ENCODE results near the gene LRRFIP1.

Gene LRRFIP1

DNA sequence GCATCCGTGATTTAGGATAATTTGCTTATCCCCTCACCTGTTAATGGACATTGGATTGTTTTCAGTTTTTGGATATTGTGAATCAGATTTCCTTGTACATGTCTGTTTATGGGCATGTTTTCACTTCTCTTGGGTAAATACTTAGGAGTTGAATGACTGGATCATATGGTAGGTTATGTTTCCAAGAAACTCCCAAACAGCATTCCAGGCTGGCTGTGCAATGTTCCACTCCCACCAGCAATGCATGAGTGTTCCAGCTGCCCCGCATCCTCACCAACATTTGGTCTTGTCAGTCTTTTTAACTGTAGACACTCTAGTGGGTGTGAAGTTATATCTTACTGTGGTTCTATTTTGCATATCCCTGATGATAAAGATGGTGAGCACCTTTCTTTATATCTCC, 8.9 kb upstream of the LRRFIP1 start:
- no peak for DNase-seq

DNA sequence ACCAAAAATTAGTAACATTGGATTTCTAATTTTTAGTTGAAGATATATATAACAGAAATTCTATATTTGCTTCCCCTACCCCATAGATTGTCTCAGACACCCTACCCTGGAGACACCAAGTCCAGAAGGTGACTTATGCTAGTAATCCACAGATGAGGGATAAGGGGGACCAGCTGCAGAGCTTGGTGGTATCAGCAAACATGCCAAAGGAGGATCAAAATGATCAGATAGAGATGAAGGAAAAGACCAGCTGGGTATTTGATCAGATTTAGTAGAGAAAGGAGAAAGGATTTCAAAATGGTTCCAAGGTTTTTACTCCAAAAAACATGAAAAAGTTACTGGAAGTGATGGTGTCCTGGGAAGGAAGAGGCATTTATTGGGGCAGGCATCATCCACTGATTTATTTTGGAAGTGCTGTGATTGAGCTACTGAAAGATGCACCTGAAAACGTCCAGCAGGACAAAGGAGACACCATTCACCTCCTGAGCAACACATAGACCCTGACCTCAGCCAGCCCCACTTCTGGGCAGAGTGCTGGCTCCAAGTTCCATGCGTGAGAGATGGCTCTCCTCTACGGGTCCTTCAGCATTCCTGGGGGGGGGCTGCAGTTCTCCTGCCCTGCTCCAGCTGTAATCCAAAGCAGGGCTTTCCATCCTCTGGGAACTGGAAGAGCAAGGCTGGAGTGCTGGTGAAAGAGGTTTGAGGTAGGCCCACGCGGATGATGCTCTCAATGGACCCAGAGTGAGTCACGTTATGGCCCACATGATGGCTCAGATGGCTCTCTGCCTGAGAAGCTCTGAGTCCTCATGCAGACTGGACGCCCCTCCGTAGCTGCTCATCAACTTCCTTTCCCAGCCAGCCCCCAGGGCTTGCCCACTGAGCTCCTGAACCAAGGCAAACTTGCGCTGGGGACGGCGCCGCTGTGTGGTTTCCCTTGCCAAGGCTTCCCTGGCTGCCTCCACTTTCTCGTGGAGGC, 3.7 kb upstream of the LRRFIP1 start:
- DNase-seq, result no peak

DNA sequence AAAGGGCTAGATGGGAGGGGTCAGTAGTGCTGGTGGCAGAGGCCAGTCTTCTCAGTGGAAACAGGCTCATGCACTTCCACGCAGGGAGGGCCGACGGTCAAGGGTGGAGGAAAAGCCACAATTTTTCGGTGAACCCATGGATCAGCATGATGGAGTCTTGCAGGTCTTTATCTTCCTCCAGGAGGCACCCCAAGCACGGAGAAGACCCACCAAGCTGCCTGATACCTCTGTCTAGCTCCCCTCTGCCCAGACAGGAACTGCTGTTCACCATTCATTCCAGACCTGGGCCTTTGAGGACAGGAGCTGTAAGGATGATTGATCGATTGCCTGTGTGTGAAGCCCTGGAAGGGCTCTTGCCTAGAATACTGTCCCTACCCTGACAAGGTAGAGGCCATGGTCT, 2.8 kb upstream of the LRRFIP1 start:
- DNase-seq, result no peak

DNA sequence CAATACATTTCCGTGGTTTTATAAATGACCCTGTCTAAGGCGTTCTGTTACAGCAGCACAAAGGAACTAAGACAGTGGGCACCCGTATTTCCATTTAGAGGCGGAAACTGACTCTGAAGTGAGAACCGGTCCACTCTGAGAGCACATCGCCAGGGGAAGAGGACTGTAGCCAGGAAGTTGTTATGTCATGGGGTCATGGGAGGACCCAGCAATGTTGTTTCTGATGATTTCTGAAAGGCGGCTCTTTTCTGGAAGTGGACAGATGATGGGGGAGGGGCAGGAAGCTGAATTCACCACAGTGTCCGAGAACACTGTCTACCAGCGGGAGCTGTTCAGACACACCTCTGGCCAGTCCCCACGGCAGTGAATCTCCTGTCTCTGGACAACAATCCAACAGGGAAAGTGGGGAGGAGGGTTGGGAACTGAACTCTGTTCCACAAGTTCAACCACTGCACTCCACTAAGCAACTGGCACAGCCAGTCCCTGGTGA, 2.1 kb upstream of the LRRFIP1 start:
- no peak for DNase-seq

DNA sequence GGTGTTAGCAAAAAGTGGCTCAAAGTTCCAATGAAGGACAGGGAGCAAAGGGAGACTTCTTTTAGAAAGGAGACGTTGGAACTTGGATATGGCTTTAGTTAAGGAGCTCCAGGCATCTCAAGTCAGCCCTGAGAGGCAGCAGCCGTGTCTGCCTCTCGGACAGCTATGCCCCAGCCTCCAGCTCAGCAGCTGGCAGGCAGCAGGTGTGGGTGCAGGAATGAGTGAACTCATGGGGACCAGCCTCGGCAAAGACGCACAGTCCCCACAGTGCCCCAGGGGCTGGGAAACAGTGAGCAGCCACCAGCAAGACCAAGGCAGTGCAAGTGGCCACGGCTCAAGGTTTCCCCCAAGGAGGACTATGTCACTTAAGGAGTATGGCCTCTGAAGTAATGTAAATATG, 1.6 kb upstream of the LRRFIP1 start:
- DNase-seq, result no peak

DNA sequence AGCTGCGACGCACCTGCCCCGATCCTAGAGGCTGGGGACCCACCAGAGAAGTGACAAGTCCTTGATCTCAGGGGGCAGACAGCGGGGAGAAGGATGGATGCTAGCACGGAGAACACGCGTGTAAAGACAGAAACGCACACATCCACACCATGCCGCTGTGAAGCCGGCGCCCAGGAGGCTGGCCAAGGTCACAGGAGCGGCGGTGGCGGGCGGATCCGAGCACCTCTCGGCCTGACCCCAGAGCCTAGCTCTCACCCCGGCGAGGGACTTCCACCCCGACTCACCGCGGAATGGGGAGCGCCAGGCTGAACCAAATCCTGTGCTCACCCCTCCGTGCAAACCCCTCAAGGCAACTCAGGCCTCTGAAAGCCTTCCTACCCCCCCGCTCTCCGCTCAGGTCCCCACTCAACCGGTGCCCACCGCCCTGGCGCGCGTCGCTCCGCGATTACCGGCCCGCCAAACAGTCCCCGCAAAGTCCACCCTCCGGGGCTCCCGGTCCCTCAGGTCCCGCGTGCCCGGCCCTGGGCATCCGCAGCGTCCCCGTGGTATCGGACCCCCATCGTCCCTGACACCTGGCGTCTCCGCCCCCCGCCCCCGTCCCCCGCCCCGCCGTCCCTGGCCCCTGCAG, 460 bp upstream of the LRRFIP1 start:
- no peak for DNase-seq

DNA sequence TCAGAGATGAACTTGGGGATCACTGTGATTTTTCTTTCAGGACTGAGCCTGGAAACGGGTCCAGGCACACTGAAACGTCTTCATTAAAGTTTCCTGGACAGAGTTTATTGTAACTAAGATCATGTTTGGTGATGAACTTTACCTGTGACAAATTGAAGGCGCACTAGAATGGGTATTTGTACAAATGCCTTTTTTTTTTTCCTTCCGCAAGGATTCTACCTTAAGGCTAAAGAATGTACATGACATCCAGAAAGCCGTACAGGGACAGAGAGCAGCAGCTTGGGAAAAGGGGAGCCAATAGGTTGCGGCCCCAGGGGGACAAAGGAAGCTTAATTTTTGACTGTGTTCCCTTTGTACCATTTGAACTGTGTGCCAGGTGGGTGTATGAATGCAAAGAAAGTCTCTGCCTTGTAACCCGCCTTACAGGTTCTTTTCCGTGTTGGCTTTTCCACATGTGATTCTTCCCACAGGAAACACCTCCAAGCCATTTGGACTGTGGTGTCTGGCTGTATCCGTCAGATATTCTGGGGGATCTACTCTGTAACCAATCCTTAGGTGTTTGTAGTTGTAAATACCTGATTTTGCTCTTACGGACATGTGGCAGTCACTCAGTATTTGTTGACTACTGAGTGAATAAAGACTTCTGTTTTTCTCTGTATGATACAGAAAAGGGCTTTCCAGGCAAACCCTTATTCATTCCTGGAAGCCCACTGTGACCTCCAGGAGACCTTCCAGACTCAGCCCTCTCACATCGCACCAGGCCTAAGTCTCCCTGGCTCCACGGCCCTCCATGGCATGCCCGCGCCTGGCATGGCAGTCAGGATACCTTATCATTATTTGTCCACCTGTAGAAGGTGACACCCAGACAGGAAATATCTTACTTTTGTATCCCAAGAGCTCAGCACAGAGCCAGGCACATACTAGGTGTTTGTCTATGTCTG, 1.1 kb downstream of the LRRFIP1 start:
- no peak for DNase-seq

DNA sequence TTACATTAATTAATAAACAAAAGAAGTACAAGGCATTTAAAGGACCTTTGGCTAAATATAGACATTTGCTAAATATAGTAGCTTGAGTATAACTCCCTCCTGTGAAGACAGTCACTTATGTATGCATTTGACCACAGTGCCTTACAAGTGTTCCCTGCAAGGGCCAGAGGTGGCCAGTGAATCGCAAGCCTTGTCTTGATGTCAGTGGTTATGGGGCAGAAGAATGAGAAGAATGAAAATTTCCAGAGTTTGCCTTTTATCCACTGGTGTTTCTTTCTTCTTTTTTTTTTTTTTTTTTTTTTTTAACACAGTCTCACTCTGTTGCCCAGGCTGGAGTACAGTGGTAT, 1.8 kb downstream of the LRRFIP1 start:
- no peak for DNase-seq

DNA sequence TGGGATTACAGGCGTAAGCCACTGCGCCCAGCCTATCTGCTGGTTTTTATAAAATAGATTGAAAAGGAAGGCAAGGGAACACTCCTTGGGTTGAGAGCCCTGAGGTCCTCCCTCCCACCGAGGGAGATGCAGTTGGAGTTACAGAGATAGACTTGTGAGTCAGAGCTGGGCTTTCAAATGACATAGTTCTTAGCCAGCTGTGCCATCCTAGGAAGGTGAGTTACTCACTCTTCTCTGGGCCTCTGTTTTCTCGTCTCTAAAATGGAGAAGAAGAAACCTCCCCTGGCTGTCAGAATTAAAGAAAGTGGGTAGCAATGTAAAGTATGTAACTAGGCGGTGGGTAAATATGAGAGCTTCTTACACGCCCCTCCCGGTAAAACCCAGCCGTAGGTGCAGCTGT, 2.4 kb downstream of the LRRFIP1 start:
- no peak for DNase-seq

DNA sequence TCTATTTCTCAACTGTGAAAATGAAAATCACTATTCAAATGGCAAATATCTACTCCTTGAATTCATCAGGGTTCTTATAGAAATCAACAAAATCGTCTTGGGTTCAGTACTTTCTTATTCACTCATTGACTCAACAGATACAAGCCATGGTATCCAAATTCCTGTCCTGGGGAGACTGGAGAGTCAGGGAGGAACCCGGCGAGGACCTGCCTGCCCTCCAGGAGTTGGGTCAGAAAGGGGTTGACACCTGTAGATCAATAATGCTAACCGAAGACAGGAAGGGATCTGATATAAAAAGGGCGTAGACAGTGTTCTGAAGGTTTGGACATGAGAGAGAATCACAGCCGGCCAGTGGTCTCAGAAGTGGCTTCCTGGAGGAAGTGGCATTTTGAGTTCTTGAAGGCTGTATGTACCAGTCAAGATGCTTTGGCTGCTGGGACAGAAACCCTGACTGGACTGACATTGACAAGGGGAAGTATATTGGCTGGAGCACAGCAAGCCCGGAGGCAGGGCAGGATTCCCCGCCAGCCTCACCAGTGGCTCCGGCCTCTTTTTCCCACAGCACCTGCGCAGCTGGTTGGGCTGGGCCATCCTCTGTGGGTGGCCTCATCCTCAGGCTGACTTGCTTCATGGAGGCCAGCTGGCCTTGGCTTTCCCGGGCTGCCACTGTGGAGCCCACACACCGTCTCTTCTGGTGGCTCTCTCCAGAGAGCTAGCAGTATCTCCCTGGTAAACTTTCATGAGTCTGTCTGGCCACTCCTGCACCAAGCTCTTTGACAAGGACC, 3.0 kb downstream of the LRRFIP1 start:
- DNase-seq, result no peak

DNA sequence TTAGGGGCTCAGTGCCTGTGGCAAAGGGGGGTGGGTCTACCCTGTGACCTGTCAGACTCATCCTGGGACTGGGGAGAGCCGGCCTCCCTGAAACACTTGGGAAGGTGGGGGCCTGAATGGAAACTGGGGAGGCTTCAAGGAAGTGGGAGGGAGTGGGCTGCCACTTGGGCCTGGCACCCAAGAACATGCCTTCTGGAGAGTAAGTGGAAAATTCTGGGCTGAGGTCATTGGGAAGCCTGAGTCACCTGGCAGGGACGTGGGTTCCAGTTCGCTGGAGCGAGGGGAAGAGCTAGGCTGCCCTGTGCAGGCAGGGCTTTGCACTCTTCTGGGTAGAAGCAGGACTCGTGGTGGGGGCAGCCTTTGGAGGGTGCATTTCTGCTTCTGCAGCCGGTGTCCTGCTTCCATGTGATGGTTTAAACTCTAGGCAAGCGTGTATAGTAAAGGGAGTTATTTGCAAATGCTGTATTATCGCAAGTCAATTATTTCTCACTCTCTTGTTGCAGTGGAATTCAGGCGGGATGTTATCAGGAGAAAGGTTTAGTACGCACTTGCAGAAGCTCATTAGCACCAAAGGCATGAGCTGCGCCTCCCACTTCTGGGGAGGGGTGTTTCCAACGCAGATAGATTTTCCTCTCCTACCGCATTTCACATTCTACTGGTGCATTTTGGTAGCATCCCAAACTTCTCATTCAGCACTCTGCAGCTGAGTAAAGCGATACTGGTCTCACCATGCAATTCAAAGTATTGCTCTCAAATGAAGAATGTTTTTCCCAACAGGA, 3.8 kb downstream of the LRRFIP1 start:
- no peak for DNase-seq

DNA sequence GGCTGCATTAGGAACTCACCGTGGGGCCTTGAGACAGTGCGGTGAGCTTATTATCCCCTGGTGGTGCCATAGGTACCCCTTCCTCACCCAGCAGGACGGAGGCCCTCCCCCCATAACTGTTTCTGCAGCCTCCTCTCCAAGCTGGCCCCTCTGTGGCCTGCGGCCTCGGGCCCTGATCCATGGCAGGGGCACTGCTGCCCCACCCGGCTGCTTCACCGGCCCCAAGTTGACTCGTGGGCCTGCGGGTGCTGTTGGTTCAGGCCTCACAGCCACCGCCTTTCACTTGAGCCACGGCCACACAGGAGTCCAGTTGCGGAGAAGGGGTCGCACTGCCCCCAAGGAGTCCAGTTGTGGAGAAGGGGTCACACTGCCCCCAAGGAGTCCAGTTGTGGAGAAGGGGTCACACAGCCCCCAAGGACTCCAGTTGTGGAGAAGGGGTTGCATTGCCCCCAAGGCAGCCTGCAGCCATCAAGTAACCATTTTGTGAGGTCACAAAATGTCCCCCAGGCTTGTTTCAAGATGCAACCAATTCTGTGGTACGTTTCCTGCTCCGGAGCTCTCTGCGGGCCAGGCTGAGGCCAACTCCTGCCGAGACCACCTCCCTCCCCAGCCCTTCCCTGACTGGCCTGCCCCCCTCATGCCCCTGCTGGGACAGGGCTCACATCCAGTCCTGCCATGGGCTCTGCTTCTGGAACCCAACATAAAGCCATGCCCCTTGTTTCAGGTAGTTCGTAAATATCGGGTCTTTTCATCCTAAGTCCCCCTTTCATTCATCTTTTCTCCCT, 4.6 kb downstream of the LRRFIP1 start:
- no peak for DNase-seq

DNA sequence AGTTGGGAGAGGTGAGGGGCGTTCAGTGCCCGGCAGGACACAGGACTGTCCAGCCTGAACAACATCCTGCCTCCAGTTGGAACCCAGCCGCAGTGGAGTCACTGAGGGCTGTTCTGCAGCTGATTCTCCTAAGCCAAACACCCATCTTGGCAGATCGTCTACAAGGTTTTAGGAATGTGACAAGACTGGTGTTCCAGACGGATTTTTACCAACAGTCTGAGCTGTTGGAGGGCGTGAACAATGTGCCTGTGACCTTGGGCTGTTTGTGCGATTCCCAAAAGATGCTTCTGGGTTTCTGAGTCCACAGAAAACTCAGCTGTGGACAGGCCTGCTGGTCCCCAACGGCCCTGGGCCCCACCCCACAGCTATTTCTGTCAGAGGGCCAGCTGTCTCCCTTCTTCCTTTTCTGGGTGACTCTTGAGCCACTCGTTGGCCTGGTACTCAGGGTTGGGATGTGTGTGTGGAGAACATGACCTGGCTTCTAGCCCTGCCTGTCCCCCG, 5.7 kb downstream of the LRRFIP1 start:
- DNase-seq, result no peak

DNA sequence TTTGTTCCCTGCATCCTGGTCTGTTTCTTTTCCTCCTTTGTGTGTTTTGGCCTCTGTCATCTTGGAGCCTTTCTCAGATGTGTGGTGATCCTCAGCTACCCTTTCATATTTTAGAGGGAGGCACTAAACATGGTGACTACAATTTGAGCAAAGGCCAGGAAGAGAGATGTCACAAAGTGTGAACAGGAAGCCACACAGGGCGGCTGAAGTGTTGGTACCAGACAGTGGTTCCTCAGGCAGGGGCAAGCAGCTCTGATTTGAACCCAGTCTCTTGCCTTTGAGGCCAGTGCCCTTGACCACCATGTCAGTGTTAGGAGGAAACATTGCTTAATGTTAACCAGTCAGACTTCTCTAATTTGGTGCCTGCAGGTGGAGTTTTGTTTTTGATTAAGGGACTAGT, 9.2 kb downstream of the LRRFIP1 start:
- no peak for DNase-seq

DNA sequence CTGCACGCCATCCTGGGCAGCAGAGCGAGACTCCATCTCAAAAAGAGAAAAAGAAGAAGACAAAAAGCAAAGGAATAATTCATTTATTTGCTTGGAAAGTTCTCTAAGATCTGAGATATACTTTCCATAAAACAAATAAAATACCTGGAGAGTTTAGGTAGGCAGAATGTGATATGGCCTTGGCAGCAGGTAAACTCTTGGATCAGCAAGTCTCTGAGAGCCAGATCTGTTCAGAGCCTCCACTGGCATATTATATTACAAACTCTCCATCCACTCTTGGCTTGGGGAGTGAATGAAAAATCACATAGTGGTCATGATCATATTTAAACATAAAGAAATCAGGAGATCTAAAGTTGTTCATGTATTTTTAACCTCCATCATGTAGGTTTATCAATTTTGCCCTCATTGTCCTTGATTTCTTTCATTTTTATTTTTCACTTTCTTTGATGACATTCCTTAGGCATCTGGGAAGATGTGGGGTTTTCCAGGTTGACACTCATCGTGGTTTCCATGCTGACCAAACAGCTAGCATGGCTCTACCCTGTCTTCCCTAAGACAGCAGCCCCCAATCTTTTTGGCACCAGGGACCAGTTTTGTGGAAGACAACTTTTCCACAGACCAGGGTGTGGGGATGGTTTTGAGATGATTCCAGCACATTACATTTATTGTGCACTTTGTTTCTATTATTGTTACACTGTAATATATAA, 10.2 kb downstream of the LRRFIP1 start:
- DNase-seq, result no peak

DNA sequence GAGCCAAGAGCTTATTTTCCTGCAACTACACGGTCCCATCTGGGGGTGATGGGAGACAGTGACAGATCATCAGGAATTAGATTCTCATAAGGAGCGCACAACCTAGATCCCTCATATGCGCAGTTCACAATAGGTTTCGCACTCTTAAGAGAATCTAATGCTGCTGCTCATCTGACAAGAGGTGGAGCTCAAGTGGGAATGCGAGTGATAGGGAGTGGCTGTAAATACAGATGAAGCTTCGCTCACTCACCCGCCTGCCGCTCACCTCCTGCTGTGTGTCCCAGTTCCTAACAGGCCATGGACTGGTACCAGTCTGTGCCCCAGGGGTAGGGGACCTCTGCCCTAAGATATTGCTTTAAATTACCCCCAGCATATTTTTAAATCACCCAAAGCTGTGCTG, 10.8 kb downstream of the LRRFIP1 start:
- DNase-seq, result no peak

DNA sequence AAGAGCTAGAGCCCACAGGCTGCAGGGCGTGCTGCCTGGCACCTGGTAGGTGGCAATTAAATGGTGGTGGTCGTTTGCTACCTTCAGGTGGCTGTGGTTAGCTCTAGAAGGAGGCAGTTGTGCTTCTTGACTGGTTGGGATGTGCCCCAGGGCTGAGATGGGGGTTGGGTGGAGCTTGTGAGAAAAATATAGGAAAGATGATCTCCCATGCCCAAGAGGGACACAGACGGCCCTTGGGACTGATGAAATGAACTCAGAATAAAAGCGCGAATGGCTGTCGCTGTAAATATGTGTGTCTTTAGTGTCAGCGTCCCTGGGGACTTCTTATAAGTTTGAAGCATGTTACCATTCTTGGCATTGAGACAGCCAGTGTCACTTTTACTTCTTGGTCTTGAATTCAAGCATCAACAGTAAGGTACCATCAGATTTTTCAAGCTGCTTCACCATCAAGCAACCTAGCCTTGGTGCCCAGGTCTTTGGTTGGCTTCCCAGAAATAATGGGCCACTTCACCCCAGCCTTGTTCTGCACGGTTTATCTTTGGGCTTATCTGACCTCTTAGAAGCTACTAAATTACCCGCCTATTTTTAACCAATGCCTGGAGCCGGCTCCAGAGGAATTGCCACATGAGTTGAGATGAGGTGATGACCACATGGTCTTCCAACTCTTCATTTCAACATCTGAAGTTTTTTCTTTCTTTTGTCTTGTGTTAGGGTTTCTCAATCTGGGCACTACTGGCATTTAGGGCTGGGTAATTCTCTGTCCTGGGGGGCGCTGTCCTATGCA, 11.9 kb downstream of the LRRFIP1 start:
- no peak for DNase-seq

DNA sequence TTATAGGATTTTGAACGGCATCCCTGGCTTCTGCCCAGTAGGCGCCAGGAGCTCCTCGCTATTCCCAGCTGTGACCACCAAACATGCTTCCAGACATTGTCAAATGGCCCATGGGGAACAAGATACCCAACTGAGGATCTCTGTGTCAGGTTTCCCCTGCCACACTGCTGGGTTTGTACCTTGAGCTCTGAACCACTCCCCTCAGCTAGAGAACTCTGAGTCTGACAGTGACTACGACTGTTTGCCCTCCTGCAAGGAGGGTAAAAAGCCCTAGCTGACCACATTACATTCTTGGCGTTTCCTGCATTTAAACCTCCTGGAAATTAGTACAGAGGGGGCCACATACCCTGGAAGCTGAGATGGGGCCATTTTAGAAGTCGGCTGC, 12.4 kb downstream of the LRRFIP1 start:
- no peak for DNase-seq

DNA sequence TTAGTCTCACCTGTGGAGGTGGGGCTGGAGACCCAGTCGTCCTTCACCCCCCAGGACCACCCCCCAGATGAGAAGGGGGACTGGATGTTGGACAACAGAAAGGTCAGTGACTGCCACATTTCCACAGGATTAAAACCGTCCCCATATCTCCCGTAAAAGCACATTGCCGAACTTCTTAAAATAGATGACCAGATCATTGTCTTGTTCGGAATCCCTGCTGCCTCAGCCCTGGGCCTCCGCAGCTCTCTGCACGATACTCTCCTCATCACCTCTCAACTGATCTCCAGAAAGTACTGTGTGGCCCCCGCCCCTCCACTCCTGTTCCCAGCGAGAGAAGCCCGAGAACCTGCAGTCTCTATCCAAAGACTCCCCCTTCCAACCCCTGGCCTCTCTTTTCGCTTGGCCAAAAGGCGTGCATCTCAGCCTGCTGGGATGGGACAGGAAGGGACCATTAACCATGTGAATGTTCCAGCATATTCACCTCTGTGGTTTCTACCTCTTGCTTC, 13.2 kb downstream of the LRRFIP1 start:
- DNase-seq, result no peak

All from CD4-positive, alpha-beta T cell treated with Interleukin-17A for 4 hours (primary cell).